Lung (tissue), 12 donors: ENCODE data around the gene DRC3. TPM values are rescaled to one million over a fixed set of nuclear protein-coding genes. Genes with fewer than 3 reads are reported as not detected.

Experiments
- ATAC-seq: fragments of 200-7000 bp; cut with Tn5 transposase; one replicate; pipeline ENCODE4 v1.9.1; 2020; ENCODE audit warnings: moderate number of reproducible peaks; ENCODE audit not compliant: insufficient read depth, low FRiP score
- DNase-seq, 3 donors: peaks; one replicate each; pipeline ENCODE4 v3.0.0-alpha.2; 2013 to 2017
- H3K27ac ChIP-seq, 2 donors: one replicate each; pipeline ENCODE4 v1.5.1; 2013; ENCODE audit warnings: mild to moderate bottlenecking in 2 of 2, moderate library complexity in 2 of 2, control low read depth in 1 of 2, inconsistent platforms in 1 of 2, low read depth in 1 of 2, low read length in 1 of 2
- H3K27me3 ChIP-seq, 3 donors: one replicate each; pipeline ENCODE4 v1.5.1; 2013; ENCODE audit warnings: low read length in 2 of 3; ENCODE audit not compliant: control insufficient read depth in 3 of 3, insufficient read depth in 3 of 3
- H3K36me3 ChIP-seq, 4 donors: one replicate each; pipeline ENCODE4 v1.5.1; 2013; ENCODE audit warnings: low read length in 4 of 4, mild to moderate bottlenecking in 1 of 4, moderate library complexity in 1 of 4; ENCODE audit not compliant: control insufficient read depth in 4 of 4, insufficient read depth in 4 of 4
- H3K4me1 ChIP-seq, 5 donors: one replicate each; pipeline ENCODE4 v1.5.1; 2013; ENCODE audit warnings: low read length in 5 of 5, mild to moderate bottlenecking in 2 of 5, moderate library complexity in 1 of 5; ENCODE audit not compliant: control insufficient read depth in 5 of 5, insufficient read depth in 5 of 5
- H3K4me3 ChIP-seq: one replicate; pipeline ENCODE4 v1.5.1; 2013; ENCODE audit warnings: mild to moderate bottlenecking, control low read depth, moderate library complexity
- H3K9ac ChIP-seq, 2 donors: one replicate each; pipeline ENCODE4 v1.5.1; 2013; ENCODE audit warnings: low read length in 2 of 2, control low read depth in 1 of 2; ENCODE audit not compliant: insufficient read depth in 1 of 2
- H3K9me3 ChIP-seq, 4 donors: one replicate each; pipeline ENCODE4 v1.5.1; 2013; ENCODE audit warnings: low read length in 3 of 4, mild to moderate bottlenecking in 1 of 4, moderate library complexity in 1 of 4; ENCODE audit not compliant: control insufficient read depth in 4 of 4, insufficient read depth in 3 of 4
- WGBS, 2 donors: extraction: QIAGEN DNeasy Blood & Tissue Kit; methylation state at CpG; one replicate each; pipeline ENCODE4 v1.1.7; 2013; 5-methylcytosine and 5-hydroxymethylcytosine counted together
- polyA plus RNA-seq, 2 donors: library from polyadenylated mRNA; stranded (reverse); fragments of 200-250 nt; gene quantifications; one replicate each; pipeline ENCODE4 v1.2.1, GENCODE V29; 2013
- total RNA-seq, 2 donors: library from RNA; depleted of rRNA in 1 of 2; stranded (reverse); fragments of >200 nt in 1 of 2; gene quantifications; one replicate each; pipeline ENCODE4 v1.2.1, GENCODE V29; 2014 to 2021
- TF ChIP-seq, protein P1 (sequence below): IDR thresholded peaks from 2 replicates; pipeline ENCODE4 v1.5.1; 2012; ENCODE audit warnings: mild to moderate bottlenecking; ENCODE audit errors: control extremely low read depth, extremely low read depth
- donor health status: control.
- donor health status: control.
- donor health status: Bipolar disorder and iron deficiency.
- donor health status: healthy.
- donor health status: DM: yes; HTN: yes; CAD: no.

Gene DRC3
- total and polyA plus RNA-seq, 4 donors, result 6.6 to 29.5 (median 13.5) TPM

GRCh38 chr17:18055597-18055996 lies 82.9 kb downstream of the DRC3 start:
- WGBS, 2 donors, result 94 to 95% methylated on average over 6 of the region's 6 CpGs

GRCh38 chr17:18056214-18056613 lies 83.6 kb downstream of the DRC3 start:
- Histone ChIP-seq H3K9me3 (no peaks in the 10 kb centered on the region), H3K4me1 (no peaks in the 10 kb centered on the region), H3K27me3 (no peaks in the 10 kb centered on the region), H3K36me3 (peaks cover 19 to 26% (median 22%) of the 10 kb centered on the region in 4 donors), H3K9ac (no peak overlapping the region), H3K4me3 (no peak overlapping the region), H3K27ac (no peak overlapping the region)
- 74 to 83% methylated on average over 3 of the region's 3 CpGs for WGBS, 2 donors
- DNase-seq (no peak), ATAC-seq (no peak)
- TF ChIP-seq, protein P1, sequence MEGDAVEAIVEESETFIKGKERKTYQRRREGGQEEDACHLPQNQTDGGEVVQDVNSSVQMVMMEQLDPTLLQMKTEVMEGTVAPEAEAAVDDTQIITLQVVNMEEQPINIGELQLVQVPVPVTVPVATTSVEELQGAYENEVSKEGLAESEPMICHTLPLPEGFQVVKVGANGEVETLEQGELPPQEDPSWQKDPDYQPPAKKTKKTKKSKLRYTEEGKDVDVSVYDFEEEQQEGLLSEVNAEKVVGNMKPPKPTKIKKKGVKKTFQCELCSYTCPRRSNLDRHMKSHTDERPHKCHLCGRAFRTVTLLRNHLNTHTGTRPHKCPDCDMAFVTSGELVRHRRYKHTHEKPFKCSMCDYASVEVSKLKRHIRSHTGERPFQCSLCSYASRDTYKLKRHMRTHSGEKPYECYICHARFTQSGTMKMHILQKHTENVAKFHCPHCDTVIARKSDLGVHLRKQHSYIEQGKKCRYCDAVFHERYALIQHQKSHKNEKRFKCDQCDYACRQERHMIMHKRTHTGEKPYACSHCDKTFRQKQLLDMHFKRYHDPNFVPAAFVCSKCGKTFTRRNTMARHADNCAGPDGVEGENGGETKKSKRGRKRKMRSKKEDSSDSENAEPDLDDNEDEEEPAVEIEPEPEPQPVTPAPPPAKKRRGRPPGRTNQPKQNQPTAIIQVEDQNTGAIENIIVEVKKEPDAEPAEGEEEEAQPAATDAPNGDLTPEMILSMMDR, result no peak

More at GRCh38 chr17:18055597-18055996, 82.9 kb downstream of the DRC3 start:
- ATAC-seq (no peak), DNase-seq (no peak)
- Histone ChIP-seq H3K9me3 (no peaks in the 10 kb centered on the region), H3K4me1 (no peaks in the 10 kb centered on the region), H3K9ac (no peak overlapping the region), H3K4me3 (no peak overlapping the region), H3K27ac (no peak overlapping the region), H3K27me3 (no peaks in the 10 kb centered on the region), H3K36me3 (peaks cover 18 to 24% (median 21%) of the 10 kb centered on the region in 4 donors)
- TF ChIP-seq, protein P1, result no peak

DNA sequence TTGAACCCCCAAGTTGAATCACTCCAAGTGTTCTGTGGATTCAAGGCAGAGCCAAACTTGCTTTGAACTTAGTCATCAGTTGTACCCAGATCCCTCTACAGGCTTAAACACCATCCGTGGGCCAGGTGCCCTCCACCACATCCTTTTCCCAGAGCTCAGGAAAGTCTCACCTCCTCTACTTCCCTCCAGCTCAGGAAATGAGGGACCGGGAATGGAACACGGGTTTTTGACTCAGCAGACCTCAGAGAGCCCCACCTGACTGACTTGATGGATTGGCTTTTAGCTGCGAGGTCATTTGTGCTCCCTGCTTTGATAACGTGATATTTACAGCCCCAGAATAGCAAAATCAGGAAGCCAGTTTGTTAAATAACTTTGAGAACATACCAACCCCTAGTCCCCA lies 86.6 kb downstream of the DRC3 start:
- Histone ChIP-seq H3K4me3 (no peak overlapping the region), H3K36me3 (peaks cover 20 to 31% (median 28%) of the 10 kb centered on the region in 4 donors), H3K9me3 (no peaks in the 10 kb centered on the region), H3K9ac (no peak overlapping the region), H3K27me3 (no peaks in the 10 kb centered on the region), H3K4me1 (no peaks in the 10 kb centered on the region), H3K27ac (no peak overlapping the region)
- 51 to 69% methylated on average over 5 of the region's 5 CpGs for WGBS, 2 donors
- DNase-seq (no peak), ATAC-seq (no peak)
- TF ChIP-seq, protein P1, result no peak

GRCh38 chr17:18064053-18064452 lies 91.4 kb downstream of the DRC3 start:
- no peak overlapping the region for H3K4me3 ChIP-seq
- 51 to 70% methylated on average over 2 of the region's 2 CpGs for WGBS, 2 donors
- no peaks in the 10 kb centered on the region for H3K9me3 ChIP-seq
- peaks cover 14 to 35% (median 28%) of the 10 kb centered on the region in 4 donors for H3K36me3 ChIP-seq
- no peaks in the 10 kb centered on the region for H3K27me3 ChIP-seq
- no peak overlapping the region for H3K27ac ChIP-seq
- H3K9ac ChIP-seq, result no peak overlapping the region
- DNase-seq (no peak), ATAC-seq (no peak)
- H3K4me1 ChIP-seq, result no peaks in the 10 kb centered on the region
- TF ChIP-seq, protein P1, result no peak
